Measurements from ENCODE around the gene C1QL4.

GRCh38 chr12:49283541-49284429 is 53.2 kb downstream of the C1QL4 start:
- TF ChIP-seq CTCF (IDR thresholded peaks at IDR 0.05): no peak
- TF ChIP-seq POLR2A (IDR thresholded peaks at IDR 0.05): no peak
- no peak for TF ChIP-seq POLR2AphosphoS5 (IDR thresholded peaks at IDR 0.05)
